HEK293 (cell line): ENCODE data around the gene IMPG1.
"Not testable (repeated sequence)": the region's sequence is repeated elsewhere in the genome, so short reads cannot be mapped to it uniquely, and the experiment has no call there.

Experiments used
- CTCF ChIA-PET: fragments of 350-600 bp; formaldehyde crosslinking; extraction: SDS; loops from one replicate; lab custom pipeline; 2021; ENCODE audit warnings: antibody characterized with exemption; lab: Yijun Ruan, JAX
- POLR2A ChIA-PET: fragments of 300-600 bp; formaldehyde crosslinking; extraction: SDS; loops from one replicate; lab custom pipeline; 2020; ENCODE audit warnings: antibody characterized with exemption, inconsistent platforms; lab: Yijun Ruan, JAX
- H3K27ac ChIP-seq: fragments of 200-500 bp; sonication (Bioruptor generic); 2 replicates; pipeline ENCODE4 v1.5.1; 2014; ENCODE audit warnings: low read depth, low read length, control low read depth, inconsistent platforms; ENCODE audit errors: extremely low read depth
- H3K36me3 ChIP-seq, 2 experiments: fragments of 200-500 bp in 1 of 2; sonication (Bioruptor generic) in 1 of 2; 1 replicate in 1 of 2; 2 replicates in 1 of 2; pipeline ENCODE4 v1.5.1; 2014 to 2017; ENCODE audit warnings: inconsistent platforms in 2 of 2, low read length in 2 of 2; ENCODE audit not compliant: control insufficient read depth in 2 of 2, insufficient read depth in 1 of 2
- H3K4me1 ChIP-seq: fragments of 200-500 bp; sonication (Bioruptor generic); 2 replicates; pipeline ENCODE4 v1.5.1; 2014; ENCODE audit warnings: mild to moderate bottlenecking, low read length, inconsistent platforms; ENCODE audit not compliant: control insufficient read depth, insufficient read depth
- H3K4me3 ChIP-seq: 2 replicates; pipeline ENCODE4 v1.5.1; 2011; ENCODE audit warnings: low read depth, mild to moderate bottlenecking, control low read depth, low read length, moderate library complexity
- H3K9me3 ChIP-seq: fragments of 200-500 bp; sonication (Bioruptor generic); 2 replicates; pipeline ENCODE4 v1.5.1; 2014; ENCODE audit warnings: low read depth, low read length, inconsistent platforms; ENCODE audit not compliant: control insufficient read depth, insufficient read depth
- ATF2 ChIP-seq: fragments of 450-650 bp; formaldehyde crosslinking; IDR thresholded peaks from 2 replicates; pipeline ENCODE4 v1.5.1; 2016; ENCODE audit warnings: missing biosample characterization, missing genetic modification characterization, low read depth
- BCL11B ChIP-seq: fragments of 450-650 bp; formaldehyde crosslinking; IDR thresholded peaks from 2 replicates; pipeline ENCODE4 v1.5.1; 2016; ENCODE audit warnings: low read depth, missing biosample characterization, missing genetic modification characterization
- BCL6B ChIP-seq: fragments of 450-650 bp; formaldehyde crosslinking; IDR thresholded peaks from 2 replicates; pipeline ENCODE4 v1.5.1; 2017; ENCODE audit warnings: missing biosample characterization, missing genetic modification characterization
- KLF9 ChIP-seq: fragments of 450-650 bp; formaldehyde crosslinking; IDR thresholded peaks from 2 replicates; pipeline ENCODE4 v1.5.1; 2016; ENCODE audit warnings: missing biosample characterization, missing genetic modification characterization, low read depth
- REST ChIP-seq: fragments of 450-650 bp; formaldehyde crosslinking; IDR thresholded peaks from 2 replicates; pipeline ENCODE4 v1.5.1; 2016; ENCODE audit warnings: missing biosample characterization, missing genetic modification characterization
- ZBTB44 ChIP-seq: fragments of 450-650 bp; IDR thresholded peaks from 2 replicates; pipeline ENCODE4 v1.5.1; 2018; ENCODE audit warnings: missing biosample characterization, mild to moderate bottlenecking, missing genetic modification characterization
- ZNF174 ChIP-seq: fragments of 450-650 bp; formaldehyde crosslinking; IDR thresholded peaks from 2 replicates; pipeline ENCODE4 v1.5.0; 2017; ENCODE audit warnings: missing biosample characterization, mild to moderate bottlenecking, missing genetic modification characterization
- ZNF184 ChIP-seq: fragments of 450-650 bp; IDR thresholded peaks from 2 replicates; pipeline ENCODE4 v1.5.1; 2018; ENCODE audit warnings: missing biosample characterization, mild to moderate bottlenecking, missing genetic modification characterization
- ZNF239 ChIP-seq: fragments of 450-650 bp; formaldehyde crosslinking; IDR thresholded peaks from 2 replicates; pipeline ENCODE4 v1.5.1; 2016; ENCODE audit warnings: missing biosample characterization, missing genetic modification characterization
- ZNF274 ChIP-seq, 2 experiments: fragments of 200-500 bp in 1 of 2; fragments of 450-650 bp in 1 of 2; sonication (Bioruptor generic) in 1 of 2; formaldehyde crosslinking in 1 of 2; IDR thresholded peaks; 2 replicates each; pipeline versions ENCODE4 v1.5.1 to v1.6.1; 2014 to 2016; ENCODE audit warnings: borderline replicate concordance in 1 of 2, inconsistent platforms in 1 of 2, low read length in 1 of 2, missing biosample characterization in 1 of 2, missing genetic modification characterization in 1 of 2
- ZNF707 ChIP-seq: fragments of 450-650 bp; formaldehyde crosslinking; IDR thresholded peaks from 2 replicates; pipeline ENCODE4 v1.5.1; 2016; ENCODE audit warnings: missing biosample characterization, missing genetic modification characterization
- ZNF792 ChIP-seq: fragments of 450-650 bp; formaldehyde crosslinking; IDR thresholded peaks from 2 replicates; pipeline ENCODE4 v1.5.1; 2016; ENCODE audit warnings: missing biosample characterization, missing genetic modification characterization
- TF ChIP-seq, protein P1 (sequence below): fragments of 450-650 bp; formaldehyde crosslinking; IDR thresholded peaks from 2 replicates; pipeline ENCODE4 v1.5.1; 2016; ENCODE audit warnings: missing biosample characterization, missing genetic modification characterization

Gene IMPG1

GRCh38 chr6:75906871-75907270 lies 165.6 kb downstream of the IMPG1 start:
- Histone ChIP-seq H3K27ac (no peak overlapping the region), H3K9me3 (no peaks in the 10 kb centered on the region), H3K4me1 (no peaks in the 10 kb centered on the region), H3K36me3 (peaks cover 5 to 9% of the 10 kb centered on the region in 2 experiments; a peak in 2 of 3 replicates), H3K4me3 (no peak overlapping the region)
- ChIA-PET CTCF (interaction anchor here (0.9 to 3.5 kb wide), 2 partner anchors 10 to 14 kb away, joined by 4 to 28 read pairs; no protein-coding TSS in a partner anchor), POLR2A (no interaction called here)
- no peak for TF ChIP-seq BCL11B (tag by site-specific recombination)
- no peak for TF ChIP-seq BCL6B (tag by site-specific recombination)
- no peak for TF ChIP-seq ATF2 (tag by site-specific recombination)
- no peak for TF ChIP-seq ZNF274 (IDR thresholded peaks at IDR 0.05; ENCODE audit: low read length)
- no peak for TF ChIP-seq ZNF274 (tag by site-specific recombination; IDR thresholded peaks at IDR 0.05; ENCODE audit: borderline replicate concordance)
- TF ChIP-seq ZNF792 (tag by site-specific recombination), result no peak

- H3K4me3 ChIP-seq, H3K27ac ChIP-seq, H3K36me3 ChIP-seq, POLR2A ChIA-PET, H3K4me1 ChIP-seq, H3K9me3 ChIP-seq: not testable (repeated sequence)
- CTCF ChIA-PET, result interaction anchor here (3.5 kb wide), 1 partner anchor 12 kb away, joined by 28 read pairs; no protein-coding TSS in a partner anchor
Observed at GRCh38 chr6:75905129-75905528, 167.3 kb downstream of the IMPG1 start.

DNA sequence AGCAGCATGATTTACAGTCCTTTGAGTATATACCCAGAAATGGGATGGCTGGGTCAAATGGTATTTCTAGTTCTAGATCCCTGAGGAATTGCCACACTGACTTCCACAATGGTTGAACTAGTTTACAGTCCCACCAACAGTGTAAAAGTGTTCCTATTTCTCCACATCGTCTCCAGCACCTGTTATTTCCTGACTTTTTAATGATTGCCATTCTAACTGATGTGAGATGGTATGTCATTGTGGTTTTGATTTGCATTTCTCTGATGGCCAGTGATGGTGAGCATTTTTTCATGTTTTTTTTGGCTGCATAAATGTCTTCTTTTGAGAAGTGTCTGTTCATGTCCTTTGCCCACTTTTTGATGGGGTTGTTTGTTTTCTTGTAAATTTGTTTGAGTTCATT lies 172.2 kb downstream of the IMPG1 start:
- H3K27ac ChIP-seq, H3K4me1 ChIP-seq, CTCF ChIA-PET, H3K36me3 ChIP-seq, H3K4me3 ChIP-seq, POLR2A ChIA-PET, H3K9me3 ChIP-seq: not testable (repeated sequence)
- TF ChIP-seq ZNF184 (tag by site-specific recombination), result peak; percentile 90

DNA sequence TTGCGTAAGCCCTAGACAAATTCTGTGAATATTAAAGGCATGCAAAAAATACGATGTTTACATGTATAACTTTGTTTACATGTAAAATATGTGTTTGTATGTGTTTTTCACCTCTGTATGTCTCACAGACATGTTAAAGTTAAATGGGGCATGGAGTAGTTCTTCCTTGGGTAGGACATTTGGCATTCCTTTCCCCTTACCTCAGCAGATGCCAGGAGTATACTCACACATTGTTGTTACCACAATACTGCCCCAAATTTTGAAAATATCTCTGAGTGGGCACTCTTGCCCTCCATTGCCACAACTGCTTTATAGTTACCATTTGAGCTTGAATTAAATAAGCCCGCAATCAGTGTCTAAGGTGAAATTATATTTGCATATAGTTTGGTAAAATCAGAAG lies 175.9 kb downstream of the IMPG1 start:
- no peaks in the 10 kb centered on the region for H3K9me3 ChIP-seq
- ChIA-PET CTCF (interaction anchor here (0.5 to 1.4 kb wide), 3 partner anchors 35 to 748 kb away, joined by 3 to 4 read pairs (median 3); no protein-coding TSS in a partner anchor), POLR2A (no interaction called here)
- no peak overlapping the region for H3K27ac ChIP-seq
- TF ChIP-seq ZNF174 (tag by site-specific recombination) (no peak), ZNF707 (tag by site-specific recombination) (no peak), REST (tag by site-specific recombination) (no peak), KLF9 (tag by site-specific recombination) (no peak), ZBTB44 (no peak), ZNF239 (tag by site-specific recombination) (no peak)
- TF ChIP-seq, protein P1, sequence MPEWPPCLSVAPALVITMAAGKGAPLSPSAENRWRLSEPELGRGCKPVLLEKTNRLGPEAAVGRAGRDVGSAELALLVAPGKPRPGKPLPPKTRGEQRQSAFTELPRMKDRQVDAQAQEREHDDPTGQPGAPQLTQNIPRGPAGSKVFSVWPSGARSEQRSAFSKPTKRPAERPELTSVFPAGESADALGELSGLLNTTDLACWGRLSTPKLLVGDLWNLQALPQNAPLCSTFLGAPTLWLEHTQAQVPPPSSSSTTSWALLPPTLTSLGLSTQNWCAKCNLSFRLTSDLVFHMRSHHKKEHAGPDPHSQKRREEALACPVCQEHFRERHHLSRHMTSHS, result no peak
- no peak overlapping the region for H3K4me3 ChIP-seq
- no peaks in the 10 kb centered on the region for H3K4me1 ChIP-seq
- H3K36me3 ChIP-seq, result peaks cover 5 to 14% of the 10 kb centered on the region in 2 experiments; a peak in 2 of 3 replicates
